Measurements from ENCODE around the gene SHISA8. TPM values are rescaled to one million over a fixed set of nuclear protein-coding genes. Genes with fewer than 3 reads are reported as not detected.
A peak's percentile ranks its signal among the peaks of the same experiment; 100 is the strongest.

SHISA8 gene
- total and polyA plus RNA-seq, 4 donors = not detected

DNA sequence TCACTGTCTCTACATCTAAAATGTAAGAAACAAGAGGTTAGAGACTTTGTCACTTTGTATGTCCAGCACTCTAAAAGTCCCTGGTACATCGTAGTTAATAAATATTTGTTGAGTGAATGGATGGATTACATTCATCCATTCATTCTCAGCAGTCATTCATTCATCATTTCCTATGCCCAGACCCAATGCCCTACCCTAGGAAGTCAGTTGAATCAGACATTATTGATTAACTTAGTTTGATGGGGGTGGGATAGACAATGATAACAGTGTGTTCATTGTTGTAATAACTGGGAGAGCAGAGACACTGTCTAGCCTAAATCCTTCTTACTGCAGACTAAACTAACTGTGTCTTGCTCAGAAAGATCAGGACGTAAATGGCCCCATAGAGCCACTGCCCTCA is 33.3 kb upstream of the SHISA8 start:
- Histone ChIP-seq H3K27ac (ENCODE audit: low read depth in 1 of 2, low read length in 2 of 2) (no peak overlapping the region), H3K36me3 (ENCODE audit: control insufficient read depth in 4 of 4, insufficient read depth in 3 of 4, low read depth in 1 of 4, low read length in 3 of 4) (no peaks in the 10 kb centered on the region), H3K9me3 (ENCODE audit: control insufficient read depth in 4 of 4, low read length in 3 of 4) (no peaks in the 10 kb centered on the region), H3K27me3 (ENCODE audit: control insufficient read depth in 4 of 4, insufficient read depth in 4 of 4, low read length in 3 of 4) (no peaks in the 10 kb centered on the region), H3K4me1 (ENCODE audit: control insufficient read depth in 4 of 4, insufficient read depth in 4 of 4, low read length in 3 of 4) (peaks cover 3 to 16% (median 11%) of the 10 kb centered on the region in 4 donors), H3K9ac (ENCODE audit: low read depth in 1 of 2, low read length in 2 of 2) (no peak overlapping the region), H3K4me3 (ENCODE audit: low read depth in 1 of 3, low read length in 3 of 3) (no peak overlapping the region)
- DNase-seq (ENCODE audit: low spot score) = no peak
- TF ChIP-seq FOXA2 (IDR thresholded peaks at IDR 0.05) = no peak
- no peak for TF ChIP-seq RXRA (IDR thresholded peaks at IDR 0.05)
- 92% methylated on average over 2 of the region's 2 CpGs for WGBS

DNA sequence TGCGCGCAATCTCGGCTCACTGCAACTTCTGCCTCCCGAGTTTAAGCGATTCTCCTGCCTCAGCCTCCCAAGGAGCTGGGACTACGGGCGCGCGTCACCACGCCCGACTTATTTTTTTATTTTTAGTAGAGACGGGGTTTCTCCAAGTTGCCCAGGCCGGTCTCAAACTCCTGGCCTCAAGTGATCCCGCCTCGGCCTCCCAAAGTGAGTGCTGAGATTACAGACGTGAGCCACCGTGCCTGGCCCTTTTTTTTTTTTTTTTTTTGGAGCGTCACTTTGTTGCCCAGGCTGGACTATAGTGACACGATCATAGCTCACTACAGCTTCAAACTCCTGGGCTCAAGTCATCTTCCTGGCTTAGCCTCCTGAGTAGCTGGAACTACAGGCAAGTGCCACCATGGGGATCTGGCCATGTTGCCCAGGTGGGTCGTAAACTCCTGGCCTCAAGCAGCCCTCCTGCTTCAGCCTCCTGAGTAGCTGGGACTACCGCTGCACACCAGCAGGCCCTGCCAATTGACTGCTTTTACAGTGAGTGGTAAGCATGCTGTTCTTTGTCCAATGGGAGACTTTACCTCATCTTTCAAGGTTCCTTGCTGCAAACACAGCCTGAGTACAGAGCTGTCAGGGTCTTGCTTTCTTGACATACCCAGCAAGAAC is 32.7 kb upstream of the SHISA8 start:
- no peak overlapping the region for H3K9ac ChIP-seq (ENCODE audit: low read depth in 1 of 2, low read length in 2 of 2)

More for the DNA sequence above, 32.7 kb upstream of the SHISA8 start:
- no peaks in the 10 kb centered on the region for H3K9me3 ChIP-seq (ENCODE audit: control insufficient read depth in 4 of 4, low read length in 3 of 4)
- H3K27me3 ChIP-seq (ENCODE audit: control insufficient read depth in 4 of 4, insufficient read depth in 4 of 4, low read length in 3 of 4) = no peaks in the 10 kb centered on the region
- H3K36me3 ChIP-seq (ENCODE audit: control insufficient read depth in 4 of 4, insufficient read depth in 3 of 4, low read depth in 1 of 4, low read length in 3 of 4) = no peaks in the 10 kb centered on the region
- H3K27ac ChIP-seq (ENCODE audit: low read depth in 1 of 2, low read length in 2 of 2) = no peak overlapping the region
- peak overlapping the region in 1 of 3 donors; percentile 76 for H3K4me3 ChIP-seq (ENCODE audit: low read depth in 1 of 3, low read length in 3 of 3)
- TF ChIP-seq FOXA1 (IDR thresholded peaks at IDR 0.05) (no peak), HNF4A (conservative IDR thresholded peaks at IDR 0.05) (no peak), NR2F2 (IDR thresholded peaks at IDR 0.05) (no peak), HNF4G (IDR thresholded peaks at IDR 0.05) (no peak), SP1 (IDR thresholded peaks at IDR 0.05) (no peak), YY1 (IDR thresholded peaks at IDR 0.05) (no peak), JUND (IDR thresholded peaks at IDR 0.05) (no peak), RXRA (IDR thresholded peaks at IDR 0.05) (no peak), TAF1 (conservative IDR thresholded peaks at IDR 0.05) (no peak), EGR1 (IDR thresholded peaks at IDR 0.05; ENCODE audit: low read depth in 2 of 2) (no peak), GABPA (IDR thresholded peaks at IDR 0.05 in 1 of 2, conservative IDR thresholded peaks at IDR 0.05 in 1 of 2) (no peak), FOXA2 (IDR thresholded peaks at IDR 0.05) (no peak), RAD21 (IDR thresholded peaks at IDR 0.05) (no peak)
- TF ChIP-seq, protein P1, sequence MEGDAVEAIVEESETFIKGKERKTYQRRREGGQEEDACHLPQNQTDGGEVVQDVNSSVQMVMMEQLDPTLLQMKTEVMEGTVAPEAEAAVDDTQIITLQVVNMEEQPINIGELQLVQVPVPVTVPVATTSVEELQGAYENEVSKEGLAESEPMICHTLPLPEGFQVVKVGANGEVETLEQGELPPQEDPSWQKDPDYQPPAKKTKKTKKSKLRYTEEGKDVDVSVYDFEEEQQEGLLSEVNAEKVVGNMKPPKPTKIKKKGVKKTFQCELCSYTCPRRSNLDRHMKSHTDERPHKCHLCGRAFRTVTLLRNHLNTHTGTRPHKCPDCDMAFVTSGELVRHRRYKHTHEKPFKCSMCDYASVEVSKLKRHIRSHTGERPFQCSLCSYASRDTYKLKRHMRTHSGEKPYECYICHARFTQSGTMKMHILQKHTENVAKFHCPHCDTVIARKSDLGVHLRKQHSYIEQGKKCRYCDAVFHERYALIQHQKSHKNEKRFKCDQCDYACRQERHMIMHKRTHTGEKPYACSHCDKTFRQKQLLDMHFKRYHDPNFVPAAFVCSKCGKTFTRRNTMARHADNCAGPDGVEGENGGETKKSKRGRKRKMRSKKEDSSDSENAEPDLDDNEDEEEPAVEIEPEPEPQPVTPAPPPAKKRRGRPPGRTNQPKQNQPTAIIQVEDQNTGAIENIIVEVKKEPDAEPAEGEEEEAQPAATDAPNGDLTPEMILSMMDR (IDR thresholded peaks at IDR 0.05; ENCODE audit: low read depth, low read length, missing input control) = no peak
- TF ChIP-seq, protein P2, sequence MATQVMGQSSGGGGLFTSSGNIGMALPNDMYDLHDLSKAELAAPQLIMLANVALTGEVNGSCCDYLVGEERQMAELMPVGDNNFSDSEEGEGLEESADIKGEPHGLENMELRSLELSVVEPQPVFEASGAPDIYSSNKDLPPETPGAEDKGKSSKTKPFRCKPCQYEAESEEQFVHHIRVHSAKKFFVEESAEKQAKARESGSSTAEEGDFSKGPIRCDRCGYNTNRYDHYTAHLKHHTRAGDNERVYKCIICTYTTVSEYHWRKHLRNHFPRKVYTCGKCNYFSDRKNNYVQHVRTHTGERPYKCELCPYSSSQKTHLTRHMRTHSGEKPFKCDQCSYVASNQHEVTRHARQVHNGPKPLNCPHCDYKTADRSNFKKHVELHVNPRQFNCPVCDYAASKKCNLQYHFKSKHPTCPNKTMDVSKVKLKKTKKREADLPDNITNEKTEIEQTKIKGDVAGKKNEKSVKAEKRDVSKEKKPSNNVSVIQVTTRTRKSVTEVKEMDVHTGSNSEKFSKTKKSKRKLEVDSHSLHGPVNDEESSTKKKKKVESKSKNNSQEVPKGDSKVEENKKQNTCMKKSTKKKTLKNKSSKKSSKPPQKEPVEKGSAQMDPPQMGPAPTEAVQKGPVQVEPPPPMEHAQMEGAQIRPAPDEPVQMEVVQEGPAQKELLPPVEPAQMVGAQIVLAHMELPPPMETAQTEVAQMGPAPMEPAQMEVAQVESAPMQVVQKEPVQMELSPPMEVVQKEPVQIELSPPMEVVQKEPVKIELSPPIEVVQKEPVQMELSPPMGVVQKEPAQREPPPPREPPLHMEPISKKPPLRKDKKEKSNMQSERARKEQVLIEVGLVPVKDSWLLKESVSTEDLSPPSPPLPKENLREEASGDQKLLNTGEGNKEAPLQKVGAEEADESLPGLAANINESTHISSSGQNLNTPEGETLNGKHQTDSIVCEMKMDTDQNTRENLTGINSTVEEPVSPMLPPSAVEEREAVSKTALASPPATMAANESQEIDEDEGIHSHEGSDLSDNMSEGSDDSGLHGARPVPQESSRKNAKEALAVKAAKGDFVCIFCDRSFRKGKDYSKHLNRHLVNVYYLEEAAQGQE (IDR thresholded peaks at IDR 0.05) = no peak
- TF ChIP-seq, protein P3, sequence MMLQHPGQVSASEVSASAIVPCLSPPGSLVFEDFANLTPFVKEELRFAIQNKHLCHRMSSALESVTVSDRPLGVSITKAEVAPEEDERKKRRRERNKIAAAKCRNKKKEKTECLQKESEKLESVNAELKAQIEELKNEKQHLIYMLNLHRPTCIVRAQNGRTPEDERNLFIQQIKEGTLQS (IDR thresholded peaks at IDR 0.05) = no peak
- TF ChIP-seq, protein P4, sequence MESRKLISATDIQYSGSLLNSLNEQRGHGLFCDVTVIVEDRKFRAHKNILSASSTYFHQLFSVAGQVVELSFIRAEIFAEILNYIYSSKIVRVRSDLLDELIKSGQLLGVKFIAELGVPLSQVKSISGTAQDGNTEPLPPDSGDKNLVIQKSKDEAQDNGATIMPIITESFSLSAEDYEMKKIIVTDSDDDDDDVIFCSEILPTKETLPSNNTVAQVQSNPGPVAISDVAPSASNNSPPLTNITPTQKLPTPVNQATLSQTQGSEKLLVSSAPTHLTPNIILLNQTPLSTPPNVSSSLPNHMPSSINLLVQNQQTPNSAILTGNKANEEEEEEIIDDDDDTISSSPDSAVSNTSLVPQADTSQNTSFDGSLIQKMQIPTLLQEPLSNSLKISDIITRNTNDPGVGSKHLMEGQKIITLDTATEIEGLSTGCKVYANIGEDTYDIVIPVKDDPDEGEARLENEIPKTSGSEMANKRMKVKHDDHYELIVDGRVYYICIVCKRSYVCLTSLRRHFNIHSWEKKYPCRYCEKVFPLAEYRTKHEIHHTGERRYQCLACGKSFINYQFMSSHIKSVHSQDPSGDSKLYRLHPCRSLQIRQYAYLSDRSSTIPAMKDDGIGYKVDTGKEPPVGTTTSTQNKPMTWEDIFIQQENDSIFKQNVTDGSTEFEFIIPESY (IDR thresholded peaks at IDR 0.05) = no peak
- H3K4me1 ChIP-seq (ENCODE audit: control insufficient read depth in 4 of 4, insufficient read depth in 4 of 4, low read length in 3 of 4) = peaks cover 3 to 16% (median 11%) of the 10 kb centered on the region in 4 donors
- 78% methylated on average over 21 of the region's 21 CpGs for WGBS
- no peak for DNase-seq (ENCODE audit: low spot score)
